Thyroid gland (tissue), 4 donors: ENCODE results near the gene SMIM1. TPM values are rescaled to one million over a fixed set of nuclear protein-coding genes. Genes with fewer than 3 reads are reported as not detected.
"Not testable (repeated sequence)": the region's sequence is repeated elsewhere in the genome, so short reads cannot be mapped to it uniquely, and the experiment has no call there.

Experiments used
- DNase-seq, 2 donors: peaks; one replicate each; pipeline ENCODE4 v3.0.0-alpha.2; 2019
- H3K27ac ChIP-seq, 3 donors: fragments of 200-600 bp; sonication (generic); 1 replicate in 2 of 3; 2 replicates in 1 of 3; pipeline ENCODE4 v1.5.1; 2016 to 2019; ENCODE audit warnings: mild to moderate bottlenecking in 1 of 3, moderate library complexity in 1 of 3
- H3K27me3 ChIP-seq: fragments of 200-600 bp; sonication (generic); one replicate; pipeline ENCODE4 v1.5.1; 2019
- H3K36me3 ChIP-seq, 2 donors: fragments of 200-600 bp; sonication (generic); one replicate each; pipeline ENCODE4 v1.5.1; 2016 to 2019
- H3K4me1 ChIP-seq, 2 donors: fragments of 200-600 bp; sonication (generic); one replicate each; pipeline ENCODE4 v1.5.1; 2017 to 2019
- H3K4me3 ChIP-seq, 3 donors: fragments of 200-600 bp; sonication (generic); replicated peaks in 1 of 3; 1 replicate in 2 of 3; 2 replicates in 1 of 3; pipeline ENCODE4 v1.5.1; 2016; ENCODE audit warnings: mild to moderate bottlenecking in 1 of 3
- H3K9me3 ChIP-seq: fragments of 200-600 bp; sonication (generic); one replicate; pipeline ENCODE4 v1.5.1; 2017
- POLR2A ChIP-seq, 2 donors: fragments of 450-650 bp; IDR thresholded peaks; one replicate each; pipeline ENCODE4 v1.6.1; 2017; ENCODE audit warnings: antibody characterized with exemption in 2 of 2, mild to moderate bottlenecking in 2 of 2, moderate library complexity in 1 of 2
- WGBS, 2 donors: methylation state at CpG; one replicate each; pipeline ENCODE4 v1.1.5; 2017; 5-methylcytosine and 5-hydroxymethylcytosine counted together
- intact Hi-C: fragments of 100-400 bp; cut with DNase I; formaldehyde crosslinking; loops from one replicate; pipeline ENCODE4 v1.15.1; 2023
- total RNA-seq, 4 donors: library from RNA; depleted of rRNA; stranded (reverse); fragments of >200 nt; gene quantifications; one replicate each; pipeline ENCODE4 v1.2.3, GENCODE V29; 2016
- TF ChIP-seq, protein P1 (sequence below), 6 experiments: fragments of 200-600 bp in 3 of 6; fragments of 450-650 bp in 3 of 6; sonication (generic) in 3 of 6; IDR thresholded peaks; one replicate each; pipeline ENCODE4 v1.5.1; 2016 to 2019; ENCODE audit warnings: antibody characterized with exemption in 6 of 6, mild to moderate bottlenecking in 2 of 6, inconsistent platforms in 1 of 6, moderate library complexity in 1 of 6

Gene SMIM1
- total RNA-seq, 4 donors from 2014 or later, result 8.6 to 20.2 (median 9.7) TPM

DNA sequence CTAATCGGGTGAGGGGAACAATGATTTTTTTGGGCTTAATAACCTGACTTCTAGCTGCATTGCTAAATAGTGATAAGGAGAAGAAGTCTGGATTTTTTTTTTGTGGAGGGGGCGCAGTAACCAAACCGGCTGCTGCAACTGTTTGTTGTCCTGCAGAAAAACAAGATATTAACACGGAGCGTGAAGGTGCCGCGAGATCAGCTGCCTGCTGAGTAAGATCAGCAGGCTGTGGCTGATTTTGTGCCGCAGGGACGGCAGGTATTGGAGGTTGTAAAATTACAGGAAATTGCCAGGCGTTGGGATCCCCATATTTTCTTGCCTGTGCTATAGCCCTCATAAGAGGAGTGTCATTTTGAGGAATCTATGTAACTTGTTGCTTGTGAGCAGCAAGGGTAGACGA, 32.5 kb downstream of the SMIM1 start:
- H3K4me1 ChIP-seq, result peaks cover 0 to 5% of the 10 kb centered on the region in 2 donors
- WGBS, 2 donors, result 83 to 92% methylated on average over 11 of the region's 11 CpGs
- H3K27ac ChIP-seq, result no peak overlapping the region
- DNase-seq, result no peak
- no peak for TF ChIP-seq POLR2A (IDR thresholded peaks at IDR 0.05)
- TF ChIP-seq, protein P1, sequence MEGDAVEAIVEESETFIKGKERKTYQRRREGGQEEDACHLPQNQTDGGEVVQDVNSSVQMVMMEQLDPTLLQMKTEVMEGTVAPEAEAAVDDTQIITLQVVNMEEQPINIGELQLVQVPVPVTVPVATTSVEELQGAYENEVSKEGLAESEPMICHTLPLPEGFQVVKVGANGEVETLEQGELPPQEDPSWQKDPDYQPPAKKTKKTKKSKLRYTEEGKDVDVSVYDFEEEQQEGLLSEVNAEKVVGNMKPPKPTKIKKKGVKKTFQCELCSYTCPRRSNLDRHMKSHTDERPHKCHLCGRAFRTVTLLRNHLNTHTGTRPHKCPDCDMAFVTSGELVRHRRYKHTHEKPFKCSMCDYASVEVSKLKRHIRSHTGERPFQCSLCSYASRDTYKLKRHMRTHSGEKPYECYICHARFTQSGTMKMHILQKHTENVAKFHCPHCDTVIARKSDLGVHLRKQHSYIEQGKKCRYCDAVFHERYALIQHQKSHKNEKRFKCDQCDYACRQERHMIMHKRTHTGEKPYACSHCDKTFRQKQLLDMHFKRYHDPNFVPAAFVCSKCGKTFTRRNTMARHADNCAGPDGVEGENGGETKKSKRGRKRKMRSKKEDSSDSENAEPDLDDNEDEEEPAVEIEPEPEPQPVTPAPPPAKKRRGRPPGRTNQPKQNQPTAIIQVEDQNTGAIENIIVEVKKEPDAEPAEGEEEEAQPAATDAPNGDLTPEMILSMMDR (IDR thresholded peaks at IDR 0.05), result no peak
- intact Hi-C loops, result no loop called here
- H3K9me3 ChIP-seq, result no peaks in the 10 kb centered on the region
- H3K36me3 ChIP-seq, result no peaks in the 10 kb centered on the region
- H3K4me3 ChIP-seq, result no peak overlapping the region
- H3K27me3 ChIP-seq, result no peaks in the 10 kb centered on the region

DNA sequence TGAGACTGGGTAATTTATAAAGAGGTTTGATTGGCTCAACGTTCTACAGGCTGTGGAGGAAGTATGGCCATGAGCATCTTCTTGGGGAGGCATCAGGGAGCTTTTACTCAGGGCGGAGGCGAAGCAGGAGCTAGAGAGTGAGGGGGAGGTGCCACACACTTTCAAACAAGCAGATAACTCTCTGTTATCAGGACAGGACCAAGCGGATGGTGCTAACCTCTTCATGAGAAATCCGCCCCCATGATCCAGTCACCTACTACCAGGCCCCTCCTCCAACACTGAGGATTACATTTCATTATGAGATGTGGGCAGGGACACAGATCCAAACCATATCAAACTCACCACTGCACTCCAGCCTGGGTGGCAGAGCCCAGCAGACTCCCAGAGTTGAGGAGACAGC, 35.2 kb downstream of the SMIM1 start:
- no peak for DNase-seq
- H3K27ac ChIP-seq, result no peak overlapping the region
- TF ChIP-seq, protein P1 (IDR thresholded peaks at IDR 0.05), result no peak
- no peak for TF ChIP-seq POLR2A (IDR thresholded peaks at IDR 0.05)
- H3K4me3 ChIP-seq, result no peak overlapping the region
- H3K9me3 ChIP-seq, result no peaks in the 10 kb centered on the region
- WGBS, 2 donors, result 64 to 83% methylated on average over 5 of the region's 5 CpGs
- H3K4me1 ChIP-seq, result no peaks in the 10 kb centered on the region
- no peaks in the 10 kb centered on the region for H3K27me3 ChIP-seq
- intact Hi-C loops, result no loop called here
- H3K36me3 ChIP-seq, result no peaks in the 10 kb centered on the region

DNA sequence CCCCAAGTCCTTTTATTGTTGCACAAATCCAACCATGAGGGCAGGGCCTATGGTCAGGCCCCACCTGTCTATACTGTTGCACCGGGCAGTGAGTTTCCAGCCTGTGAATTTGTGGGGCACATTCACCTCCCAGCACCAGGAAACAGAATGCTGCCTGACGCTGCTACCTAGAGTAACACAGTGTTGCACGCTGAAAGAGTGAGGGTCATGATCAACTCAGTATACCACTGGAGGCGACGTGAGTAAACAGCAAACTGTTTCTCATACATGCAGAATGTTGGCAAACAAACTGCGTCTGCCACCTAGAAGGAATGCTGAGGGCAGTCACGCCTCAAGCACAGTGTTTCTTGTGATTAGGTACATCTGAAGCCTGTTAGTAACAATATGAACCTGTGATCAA, 37.1 kb downstream of the SMIM1 start:
- intact Hi-C loops, result no loop called here
- Histone ChIP-seq H3K9me3 (no peaks in the 10 kb centered on the region), H3K4me1 (no peaks in the 10 kb centered on the region), H3K27ac (no peak overlapping the region), H3K36me3 (peaks cover 7% of the 10 kb centered on the region in 2 donors), H3K27me3 (no peaks in the 10 kb centered on the region), H3K4me3 (no peak overlapping the region)
- TF ChIP-seq, protein P1 (IDR thresholded peaks at IDR 0.05), result no peak
- no peak for TF ChIP-seq POLR2A (IDR thresholded peaks at IDR 0.05)
- 67 to 75% methylated on average over 7 of the region's 7 CpGs for WGBS, 2 donors
- no peak for DNase-seq

DNA sequence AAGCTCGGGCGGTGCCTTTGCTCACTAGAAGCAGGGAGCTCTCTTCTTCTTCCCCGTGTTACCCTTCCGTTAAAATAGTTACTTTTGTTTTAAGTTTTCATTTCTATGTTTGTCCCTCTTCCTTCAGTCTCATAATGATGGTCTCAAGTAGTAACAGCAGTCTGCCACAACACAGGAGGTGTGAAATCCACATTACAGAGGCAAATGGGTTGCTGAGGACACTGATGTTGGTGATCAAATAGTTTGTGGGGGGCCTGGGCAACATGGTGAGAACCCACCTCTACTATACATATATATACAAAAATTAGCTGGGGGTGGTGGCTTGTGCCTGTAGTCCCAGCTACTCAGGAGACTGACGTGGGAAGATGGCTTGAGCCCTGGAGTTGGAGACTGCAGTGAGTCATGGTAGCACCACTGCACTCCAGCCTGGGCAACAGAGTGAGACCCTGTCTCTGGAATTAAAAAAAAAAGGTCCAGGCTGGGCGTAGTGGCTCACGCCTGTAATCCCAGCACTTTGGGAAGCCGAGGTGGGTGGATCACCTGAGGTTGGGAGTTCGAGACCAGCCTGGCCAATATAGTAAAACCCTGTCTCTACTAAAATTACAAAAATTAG, 37.7 kb downstream of the SMIM1 start:
- peaks cover 12 to 13% of the 10 kb centered on the region in 2 donors for H3K36me3 ChIP-seq
- DNase-seq, H3K27ac ChIP-seq, intact Hi-C loops, H3K4me3 ChIP-seq, H3K27me3 ChIP-seq, H3K4me1 ChIP-seq, H3K9me3 ChIP-seq: not testable (repeated sequence)
- WGBS, 2 donors, result 81% methylated on average over 9 of the region's 9 CpGs

DNA sequence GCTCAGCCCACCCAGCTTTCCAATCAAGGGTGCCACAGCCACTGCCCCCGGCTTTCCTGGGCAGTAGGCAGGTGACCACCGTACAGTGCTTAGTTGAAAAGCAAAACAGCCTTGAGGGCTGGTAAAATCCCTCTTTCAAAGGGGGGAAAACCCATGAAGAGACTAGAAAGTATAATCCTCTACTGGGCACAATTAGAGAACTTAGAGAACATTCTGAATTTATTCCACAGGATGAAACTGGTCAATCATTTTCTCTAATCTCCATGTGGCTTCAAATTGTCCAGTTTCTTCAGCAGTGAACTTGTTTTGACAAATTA, 39.0 kb downstream of the SMIM1 start:
- no peaks in the 10 kb centered on the region for H3K9me3 ChIP-seq
- 58 to 71% methylated on average over 2 of the region's 2 CpGs for WGBS, 2 donors
- H3K27me3 ChIP-seq, result no peaks in the 10 kb centered on the region

More for the DNA sequence above, 39.0 kb downstream of the SMIM1 start:
- Histone ChIP-seq H3K27ac (no peak overlapping the region), H3K36me3 (peaks cover 14 to 19% of the 10 kb centered on the region in 2 donors), H3K4me3 (no peak overlapping the region), H3K4me1 (no peaks in the 10 kb centered on the region)
- TF ChIP-seq, protein P1 (IDR thresholded peaks at IDR 0.05), result no peak
- no peak for TF ChIP-seq POLR2A (IDR thresholded peaks at IDR 0.05)
- intact Hi-C loops, result no loop called here
- no peak for DNase-seq
